ENCODE measurements around the gene DLG2. TPM values are rescaled to one million over a fixed set of nuclear protein-coding genes. Genes with fewer than 3 reads are reported as not detected.

The DLG2 gene
- total and polyA plus RNA-seq, 2 donors (not counting 3 experiments of a cell fraction or from before 2014, with no cell fraction given), result 0.15 to 1.1 TPM

GRCh38 chr11:83979593-83979992 is 1647.6 kb downstream of the DLG2 start:
- no peak overlapping the region for H2AFZ ChIP-seq (ENCODE audit: low read depth, low read length)
- TF ChIP-seq FOS (IDR thresholded peaks at IDR 0.05; ENCODE audit: borderline replicate concordance, insufficient read depth, low read length) (no peak), GATA2 (IDR thresholded peaks at IDR 0.05; ENCODE audit: insufficient read depth, insufficient read length, low read depth, low read length) (no peak), MAX (IDR thresholded peaks at IDR 0.05; ENCODE audit: insufficient read depth, insufficient read length) (no peak), CTCF (IDR thresholded peaks at IDR 0.05; ENCODE audit: extremely low read depth in 1 of 2, insufficient read depth in 1 of 2, low read depth in 1 of 2, low read length in 2 of 2) (no peak), JUN (IDR thresholded peaks at IDR 0.05; ENCODE audit: borderline replicate concordance, insufficient read depth, insufficient read length, low read depth) (no peak), EZH2 (IDR thresholded peaks at IDR 0.05; ENCODE audit: borderline replicate concordance, low read depth, low read length, severe bottlenecking) (no peak), MYC (IDR thresholded peaks at IDR 0.05; ENCODE audit: low read depth, low read length) (no peak), POLR2AphosphoS5 (IDR thresholded peaks at IDR 0.05; ENCODE audit: insufficient read depth, low read depth, low read length) (no peak), POLR2A (IDR thresholded peaks at IDR 0.05; ENCODE audit: low read depth, low read length) (no peak)
- dilution Hi-C loops (cut with MboI; ENCODE audit: extremely low pct_ligation_motif_present, low sequenced_read_pairs) (no loop called here), intact Hi-C loops (cut with micrococcal nuclease) (no loop called here)
- H3K9ac ChIP-seq (replicated peaks; ENCODE audit: extremely low read depth, insufficient read depth, low read length), result no peak overlapping the region
- H3K9me1 ChIP-seq (replicated peaks; ENCODE audit: control insufficient read depth, extremely low read depth, insufficient read depth, low read length), result no peaks in the 10 kb centered on the region
- H3K4me3 ChIP-seq (replicated peaks in 1 of 3; ENCODE audit: insufficient read depth in 1 of 3, low read depth in 1 of 3, low read length in 3 of 3), result no peak overlapping the region
- FAIRE-seq (no peak), DNase-seq (ENCODE audit: low read depth, low spot score) (no peak)
- no peaks in the 10 kb centered on the region for H3K4me1 ChIP-seq (ENCODE audit: control insufficient read depth, extremely low read depth, insufficient read depth, low read length)
- ChIA-PET CTCF (no interaction called here), POLR2A (no interaction called here)
- no TSS peak for BruUV-seq (replicated peaks)
- no peaks in the 10 kb centered on the region for H3K36me3 ChIP-seq (ENCODE audit: control insufficient read depth in 2 of 2, extremely low read depth in 1 of 2, insufficient read depth in 2 of 2, low read length in 2 of 2)
- H3K9me3 ChIP-seq (replicated peaks; ENCODE audit: control insufficient read depth, insufficient read depth, low read length), result no peaks in the 10 kb centered on the region
- H3K27me3 ChIP-seq (ENCODE audit: control insufficient read depth in 2 of 2, insufficient read depth in 2 of 2, low read length in 2 of 2), result no peaks in the 10 kb centered on the region
- H3K79me2 ChIP-seq (ENCODE audit: control insufficient read depth, insufficient read depth, low read length), result no peaks in the 10 kb centered on the region
- H3K27ac ChIP-seq (ENCODE audit: insufficient read depth, low read depth, low read length), result no peak overlapping the region
- no peaks in the 10 kb centered on the region for H4K20me1 ChIP-seq (replicated peaks; ENCODE audit: control insufficient read depth, extremely low read depth, insufficient read depth, low read length)
- H3K4me2 ChIP-seq (ENCODE audit: insufficient read depth, low read length), result no peak overlapping the region
